ENCODE results near the gene ADRA1B.

Gene ADRA1B

GRCh38 chr5:160018945-160019625, 102.8 kb downstream of the ADRA1B start:
- DNase-seq (ENCODE audit: low read depth): no peak

- no peak for DNase-seq (ENCODE audit: low read depth)
Measured at GRCh38 chr5:160020266-160020770, 104.0 kb downstream of the ADRA1B start.

GRCh38 chr5:160020964-160021363, 104.7 kb downstream of the ADRA1B start:
- DNase-seq (ENCODE audit: low read depth): no peak

GRCh38 chr5:160021831-160022446, 105.7 kb downstream of the ADRA1B start:
- DNase-seq (ENCODE audit: low read depth): no peak
